A549 treated with dexamethasone at 1 μM for 4 hours (cell line): ENCODE measurements around the gene CEP120. TPM values are rescaled to one million over a fixed set of nuclear protein-coding genes. Genes with fewer than 3 reads are reported as not detected.

Experiments
- total RNA-seq: library from RNA; stranded (reverse); fragments of 200-300 nt; extraction: Qiagen RNA extraction; gene quantifications from 5 replicates; pipeline ENCODE4 v1.2.3, GENCODE V29; 2022

Gene CEP120
- 8.4 to 12.4 TPM (median 10.4 TPM) in 5 replicates for total RNA-seq

DNA sequence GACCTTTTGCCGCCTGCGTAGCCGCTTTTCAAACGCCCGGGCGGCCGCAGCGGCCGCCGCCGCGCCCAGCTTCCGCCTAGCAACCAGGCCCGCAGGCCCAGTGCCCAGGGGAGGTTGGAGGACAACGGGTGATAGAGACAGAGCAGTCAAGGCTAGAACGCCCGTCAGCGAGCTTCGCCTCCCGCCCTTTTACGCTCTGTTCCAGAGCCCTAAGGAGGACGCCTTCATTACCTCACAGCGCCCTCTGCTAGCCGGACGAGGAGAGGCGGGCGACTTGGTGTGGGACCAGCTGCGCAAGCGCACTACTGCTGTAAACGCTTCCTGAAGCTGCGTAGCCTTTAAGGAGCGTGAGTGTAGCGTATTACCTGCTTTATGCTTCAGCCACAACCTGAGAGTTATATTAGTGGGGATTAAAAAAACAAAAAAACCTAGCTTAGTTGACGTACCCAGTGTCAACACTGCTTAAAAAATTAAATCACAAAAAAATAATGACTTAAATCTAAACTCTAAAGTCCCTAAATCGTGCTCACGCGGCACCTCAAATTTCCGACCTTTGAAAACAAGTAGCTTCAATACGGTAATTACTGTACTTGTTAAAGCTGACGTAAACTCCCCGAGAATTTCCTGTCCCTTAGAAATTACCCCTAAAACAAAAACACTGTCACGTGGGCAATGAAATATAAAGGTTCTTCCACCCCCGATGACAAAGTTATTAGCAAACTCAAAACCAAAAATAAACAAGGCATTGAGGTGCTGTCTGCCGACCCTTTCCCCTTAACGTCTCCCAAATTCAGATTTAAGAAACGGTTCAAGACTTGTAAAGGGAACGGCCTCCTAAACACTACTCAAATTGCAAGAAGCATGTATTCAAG is at the start of gene CEP120:
Gene CEP120, minus strand, starts transcription at position 126 of the 872 bp plus-strand sequence. CDS start 405 bp downstream, outside the sequence.

Other genes with a start within 250 kb of the CEP120 start
- 20.9 to 30.8 TPM (median 27.8 TPM) in 5 replicates for gene CSNK1G3, start 88.8 kb upstream of the CEP120 start, total RNA-seq